GM19023 (cell line): ENCODE measurements around the gene ALPP.
"Not testable (repeated sequence)": the region's sequence is repeated elsewhere in the genome, so short reads cannot be mapped to it uniquely, and the experiment has no call there.

Source experiments
- ATAC-seq: cut with Tn5 transposase; IDR thresholded peaks from one replicate; pipeline ENCODE4 v1.9.1; 2021; ENCODE audit warnings: mild to moderate bottlenecking, moderate library complexity; ENCODE audit not compliant: unreplicated experiment

ALPP gene

GRCh38 chr2:232400256-232401015 lies 21.9 kb downstream of the ALPP start:
- ATAC-seq: no peak

DNA sequence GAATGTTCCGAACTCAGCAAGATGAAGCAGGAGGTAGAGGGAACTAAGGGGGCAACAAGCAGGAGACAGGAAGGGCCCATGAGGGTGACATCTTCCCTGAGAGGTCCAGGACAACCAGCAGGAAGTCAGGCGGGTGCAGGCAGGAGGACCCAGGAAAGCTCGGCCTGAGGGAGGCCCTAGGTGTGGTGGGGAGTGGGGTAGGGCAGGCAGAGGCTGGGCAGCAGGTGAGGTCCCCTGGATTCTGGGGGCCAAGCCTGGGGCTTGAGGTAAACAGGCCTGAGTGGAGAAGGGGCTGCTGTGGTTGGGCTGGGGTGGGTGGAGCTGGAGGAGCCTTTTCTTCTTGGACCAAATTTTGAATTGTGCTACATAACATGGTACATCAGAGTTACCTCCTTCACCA lies 24.0 kb downstream of the ALPP start:
- ATAC-seq: no peak

DNA sequence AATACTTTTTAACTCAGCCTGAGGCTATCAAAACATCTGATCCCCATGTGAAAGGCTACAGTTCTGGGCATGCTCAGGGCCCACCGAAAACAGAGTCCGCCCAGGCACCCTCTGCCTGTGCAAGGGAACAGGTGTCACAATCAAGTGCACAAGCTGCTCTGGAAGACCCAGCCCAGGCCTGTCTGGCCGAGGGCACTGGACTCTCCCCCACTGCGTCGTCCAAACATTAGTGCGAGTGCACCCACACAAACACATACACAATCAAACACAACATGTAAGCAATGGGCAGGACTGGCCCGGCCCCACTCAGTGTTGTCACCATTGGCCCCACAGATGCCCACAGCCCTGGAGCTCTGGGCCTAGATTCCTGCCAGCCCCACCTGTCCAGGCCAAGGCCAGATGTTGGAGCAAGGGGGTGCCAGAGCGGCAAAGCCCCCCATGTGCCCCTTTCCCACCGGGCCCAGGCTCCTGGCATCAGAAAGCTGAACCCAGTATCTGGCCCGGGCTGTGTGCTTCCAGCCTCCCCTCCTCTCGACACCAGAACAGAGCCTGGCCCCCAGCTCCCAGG lies 27.5 kb downstream of the ALPP start:
- ATAC-seq: no peak

DNA sequence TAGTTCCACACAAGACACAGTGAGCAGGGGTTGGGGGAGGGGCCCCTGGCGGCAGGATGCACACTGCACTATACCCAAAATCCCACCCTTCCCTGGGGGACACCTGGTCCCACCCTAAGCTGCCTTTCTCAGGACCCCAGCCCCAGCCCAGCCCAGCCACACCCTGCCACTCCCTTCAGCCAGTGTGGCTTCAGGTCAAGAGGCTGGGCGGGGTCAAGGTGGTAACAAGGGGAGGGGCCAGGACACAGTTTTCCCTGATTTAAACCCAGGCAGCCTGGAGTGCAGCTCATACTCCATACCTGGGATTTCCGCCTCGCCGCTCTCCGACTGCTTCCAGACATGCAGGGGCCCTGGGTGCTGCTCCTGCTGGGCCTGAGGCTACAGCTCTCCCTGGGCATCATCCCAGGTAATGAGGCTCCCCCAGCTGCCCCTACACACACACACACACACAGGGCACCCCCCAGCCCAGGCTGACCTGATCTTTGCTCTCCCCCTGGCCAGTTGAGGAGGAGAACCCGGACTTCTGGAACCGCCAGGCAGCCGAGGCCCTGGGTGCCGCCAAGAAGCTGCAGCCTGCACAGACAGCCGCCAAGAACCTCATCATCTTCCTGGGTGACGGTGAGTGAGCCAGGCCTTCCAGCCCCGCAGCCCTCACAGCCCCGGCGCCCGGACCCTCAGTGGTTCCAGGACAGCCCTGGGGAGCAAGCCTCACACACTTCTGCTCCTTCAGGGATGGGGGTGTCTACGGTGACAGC lies 28.2 kb downstream of the ALPP start, which contains the start of gene ALPG:
ALPG (plus strand) TSS at position 289 of the 755 bp plus-strand sequence; CDS start at position 340, 51 bp downstream.
- no peak for ATAC-seq

DNA sequence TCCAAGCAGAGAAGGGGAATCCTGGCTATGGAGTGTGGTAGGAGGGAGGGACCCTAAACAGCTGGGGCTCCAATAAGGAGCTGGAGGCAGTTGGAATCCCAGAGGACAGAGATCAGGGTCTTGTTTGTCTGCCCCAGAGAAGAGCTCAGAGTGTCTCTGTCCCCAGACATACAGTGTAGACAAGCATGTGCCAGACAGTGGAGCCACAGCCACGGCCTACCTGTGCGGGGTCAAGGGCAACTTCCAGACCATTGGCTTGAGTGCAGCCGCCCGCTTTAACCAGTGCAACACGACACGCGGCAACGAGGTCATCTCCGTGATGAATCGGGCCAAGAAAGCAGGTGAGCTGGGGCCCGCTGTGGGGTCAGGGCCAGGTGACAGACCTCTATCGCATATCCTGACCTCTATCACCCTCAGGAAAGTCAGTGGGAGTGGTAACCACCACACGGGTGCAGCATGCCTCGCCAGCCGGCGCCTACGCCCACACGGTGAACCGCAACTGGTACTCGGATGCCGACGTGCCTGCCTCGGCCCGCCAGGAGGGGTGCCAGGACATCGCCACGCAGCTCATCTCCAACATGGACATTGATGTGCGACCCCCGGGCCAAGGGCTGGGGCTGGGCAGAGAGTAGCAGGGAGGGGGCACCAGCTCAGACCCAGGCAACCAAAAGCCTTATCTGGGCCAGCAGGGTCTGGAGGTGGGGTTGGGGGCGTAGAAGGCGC lies 29.0 kb downstream of the ALPP start:
- not testable (repeated sequence) for ATAC-seq

GRCh38 chr2:232408269-232408668 lies 29.7 kb downstream of the ALPP start:
- not testable (repeated sequence) for ATAC-seq

DNA sequence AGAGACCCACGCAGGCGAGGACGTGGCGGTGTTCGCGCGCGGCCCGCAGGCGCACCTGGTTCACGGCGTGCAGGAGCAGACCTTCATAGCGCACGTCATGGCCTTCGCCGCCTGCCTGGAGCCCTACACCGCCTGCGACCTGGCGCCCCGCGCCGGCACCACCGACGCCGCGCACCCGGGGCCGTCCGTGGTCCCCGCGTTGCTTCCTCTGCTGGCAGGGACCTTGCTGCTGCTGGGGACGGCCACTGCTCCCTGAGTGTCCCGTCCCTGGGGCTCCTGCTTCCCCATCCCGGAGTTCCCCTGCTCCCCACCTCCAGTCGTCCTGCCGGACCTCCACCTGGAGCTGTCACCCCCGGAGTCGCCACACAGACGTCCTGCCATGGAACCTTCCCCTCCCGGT lies 31.1 kb downstream of the ALPP start:
- ATAC-seq: not testable (repeated sequence)

DNA sequence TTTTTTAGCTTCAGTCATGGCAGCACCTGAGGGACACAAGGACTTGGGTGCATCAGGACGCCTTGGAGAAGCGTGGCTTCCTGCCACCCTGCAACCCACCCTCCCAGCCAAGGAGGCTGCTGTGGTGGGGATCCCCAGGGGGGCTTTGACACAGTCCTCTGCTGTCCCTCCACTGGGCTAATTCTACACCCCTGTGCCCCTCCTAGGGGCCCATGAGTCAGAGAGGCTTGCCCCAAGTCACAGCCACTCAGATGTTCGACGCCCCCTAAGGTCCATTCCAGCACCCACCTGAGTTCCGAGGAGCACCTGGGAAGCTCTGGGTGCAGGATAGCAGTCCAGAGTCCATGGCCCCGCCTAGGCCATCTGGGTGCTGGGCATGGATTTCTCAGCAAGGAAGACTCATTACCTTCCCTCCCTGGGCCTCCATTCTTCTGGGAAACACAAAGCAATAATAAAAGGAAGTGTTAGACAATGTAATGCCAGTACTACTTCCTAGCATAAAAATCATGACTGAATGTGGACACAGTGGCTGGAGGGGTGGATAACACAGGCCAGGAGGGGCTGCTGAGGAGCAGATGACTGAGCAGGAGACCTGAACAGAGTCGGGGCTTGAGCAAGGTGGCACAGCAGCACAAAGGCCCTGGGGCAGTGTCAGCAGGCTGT lies 31.8 kb downstream of the ALPP start:
- ATAC-seq: no peak

DNA sequence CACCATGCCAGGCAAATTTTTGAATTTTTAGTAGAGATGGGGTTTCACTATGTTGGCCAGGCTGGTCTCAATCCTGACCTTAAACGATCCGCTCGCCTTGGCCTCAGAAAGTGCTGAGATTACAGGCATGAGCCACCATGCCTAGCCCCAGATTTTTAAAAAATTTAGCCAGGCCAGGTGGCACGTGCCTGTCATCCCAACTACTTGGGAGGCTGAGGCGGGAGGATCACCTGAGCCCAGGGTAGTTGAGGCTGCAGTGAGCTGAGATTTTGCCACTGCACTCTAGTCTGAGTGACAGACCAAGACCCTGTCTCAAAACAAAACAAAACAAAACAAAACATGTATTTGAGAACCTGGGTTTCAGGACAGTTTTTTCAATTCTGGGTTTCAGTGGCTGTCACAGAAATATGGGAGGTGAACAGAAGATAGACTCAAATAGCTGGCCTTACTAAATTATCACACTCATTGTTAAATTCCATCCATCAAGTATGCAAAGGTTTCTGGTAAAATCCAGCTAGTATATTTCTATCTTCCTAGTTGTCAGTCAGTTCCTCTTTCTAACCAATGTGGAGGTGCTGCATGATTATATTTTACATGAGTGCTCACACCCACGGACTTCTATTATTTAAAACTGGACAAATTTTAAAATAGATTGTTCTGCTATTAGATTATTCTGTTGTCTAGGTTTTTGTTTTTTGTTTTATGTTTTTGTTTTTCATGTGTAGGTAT lies 33.5 kb downstream of the ALPP start:
- no peak for ATAC-seq

DNA sequence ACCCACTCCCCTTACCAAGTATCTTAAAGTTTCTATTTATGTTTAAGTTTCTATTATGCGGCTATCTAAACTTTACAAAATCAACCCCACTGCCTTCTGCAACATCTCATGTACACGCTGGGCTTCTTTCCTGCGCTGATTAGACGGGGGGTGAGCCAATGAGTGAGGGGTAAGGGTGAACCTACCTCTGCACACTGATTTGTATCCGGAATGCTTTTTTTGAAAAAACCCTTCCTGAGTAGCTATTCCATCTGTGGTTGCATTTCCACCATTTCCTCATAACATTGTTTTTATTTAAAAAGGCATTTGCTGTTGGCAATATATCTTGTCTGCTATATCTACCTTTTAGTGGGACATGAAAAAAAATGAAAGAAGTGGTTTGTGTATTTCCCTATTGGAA lies 34.4 kb downstream of the ALPP start:
- no peak for ATAC-seq

- ATAC-seq: no peak
These were observed 36.7 kb downstream of the ALPP start for GRCh38 chr2:232415138-232415690.

DNA sequence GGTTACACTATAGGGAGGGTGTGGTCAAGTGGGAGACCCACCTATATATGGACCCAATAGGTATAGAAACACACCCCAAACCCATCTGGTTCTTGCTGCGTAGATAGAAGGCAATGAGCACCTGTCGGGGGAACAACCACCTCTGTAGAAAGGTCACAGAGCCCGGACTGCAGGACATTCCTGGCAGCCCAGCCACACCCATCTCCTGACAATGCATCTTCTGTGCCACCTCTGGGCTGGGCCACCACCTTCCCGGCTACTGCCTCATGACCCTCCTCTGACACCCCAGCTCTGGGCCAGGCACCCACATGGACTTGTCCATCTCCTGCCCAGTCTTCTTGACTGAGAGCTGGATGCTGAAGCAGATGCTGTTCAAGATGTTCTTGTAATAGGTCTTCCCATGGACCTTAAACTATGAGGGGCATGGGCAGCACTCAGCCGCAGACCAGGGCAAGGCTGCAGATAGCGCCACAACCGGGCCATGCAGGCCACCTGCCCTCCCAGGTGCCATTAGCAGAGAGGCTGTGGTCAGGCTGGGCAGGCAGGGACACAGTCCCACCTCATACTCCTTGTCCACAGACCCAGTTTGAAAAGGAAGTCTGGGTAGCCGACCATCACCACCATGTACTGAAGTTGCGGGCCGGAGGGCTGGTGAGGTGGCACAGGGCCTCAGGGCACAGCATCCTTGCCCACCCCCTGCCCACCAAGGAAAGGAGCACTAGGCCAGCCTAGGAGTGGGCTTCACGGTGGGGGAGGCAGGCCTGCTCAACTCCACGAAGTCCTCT lies 37.4 kb downstream of the ALPP start:
- ATAC-seq: no peak

GRCh38 chr2:232416521-232417470 lies 38.2 kb downstream of the ALPP start:
- ATAC-seq: no peak

GRCh38 chr2:232417489-232417888 lies 38.9 kb downstream of the ALPP start:
- ATAC-seq: no peak

DNA sequence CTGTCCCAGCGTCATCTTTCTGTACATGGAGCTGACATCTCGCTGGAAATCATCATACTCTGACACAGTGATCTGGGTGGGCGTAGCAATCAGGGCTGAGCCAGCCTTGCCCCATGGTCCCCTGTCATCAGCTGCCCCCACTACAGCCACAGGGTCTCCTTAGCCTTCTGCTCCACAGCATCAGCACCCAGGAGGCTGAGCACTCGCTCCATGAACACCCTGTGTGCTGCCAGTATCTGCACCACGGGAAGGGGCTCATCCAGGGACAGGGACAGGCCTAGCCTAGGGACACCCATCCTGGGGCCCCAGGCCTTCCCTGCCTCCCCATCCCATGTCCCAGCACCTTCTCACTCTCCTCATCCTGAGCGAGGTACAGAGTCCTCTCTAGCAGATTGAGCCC lies 39.5 kb downstream of the ALPP start:
- no peak for ATAC-seq

- ATAC-seq: no peak
These were observed 40.1 kb downstream of the ALPP start for GRCh38 chr2:232418466-232419244.
